ENCODE data around the gene ARHGAP27. TPM values are rescaled to one million over a fixed set of nuclear protein-coding genes. Genes with fewer than 3 reads are reported as not detected.

The ARHGAP27 gene
- total and polyA plus RNA-seq, 2 of the 13 experiments (the other 11 are each of a cell fraction or from before 2014, with no cell fraction given) = 15.5 to 18.9 TPM

GRCh38 chr17:45428050-45428617, 4.5 kb downstream of the ARHGAP27 start (continued):
- TF ChIP-seq HOMEZ (CRISPR knock-in tag; IDR thresholded peaks at IDR 0.05; ENCODE audit: low read depth) = no peak
- no peak for TF ChIP-seq BATF2 (CRISPR knock-in tag; IDR thresholded peaks at IDR 0.05)
- TF ChIP-seq ZBTB3 (CRISPR knock-in tag; IDR thresholded peaks at IDR 0.05; ENCODE audit: borderline replicate concordance, low read depth) = no peak
- TF ChIP-seq ZNF768 (CRISPR knock-in tag; IDR thresholded peaks at IDR 0.05) = peak; percentile 71
- no peak for TF ChIP-seq KAT2B (IDR thresholded peaks at IDR 0.05; ENCODE audit: borderline replicate concordance, low read depth, low read length)
- TF ChIP-seq KDM1A (CRISPR knock-in tag; IDR thresholded peaks at IDR 0.05) = no peak
- TF ChIP-seq MTERF4 (CRISPR knock-in tag; IDR thresholded peaks at IDR 0.05) = no peak
- TF ChIP-seq TFE3 (CRISPR knock-in tag; IDR thresholded peaks at IDR 0.05) = 0 out of 2 replicates have a peak, but pooled peaks have one; percentile 34
- no peak for TF ChIP-seq TBP (CRISPR knock-in tag; IDR thresholded peaks at IDR 0.05)
- no peak for TF ChIP-seq GLMP (CRISPR knock-in tag; IDR thresholded peaks at IDR 0.05; ENCODE audit: borderline replicate concordance)
- no peak for TF ChIP-seq ZNF362 (CRISPR knock-in tag; IDR thresholded peaks at IDR 0.05; ENCODE audit: borderline replicate concordance)
- no peak for TF ChIP-seq NFE2L1 (CRISPR knock-in tag; IDR thresholded peaks at IDR 0.05; ENCODE audit: borderline replicate concordance)
- TF ChIP-seq ZNF772 (CRISPR knock-in tag; IDR thresholded peaks at IDR 0.05) = peak; percentile 85
- TF ChIP-seq ELF4 (CRISPR knock-in tag; IDR thresholded peaks at IDR 0.05; ENCODE audit: borderline replicate concordance) = no peak
- no peak for TF ChIP-seq ISX (CRISPR knock-in tag; conservative IDR thresholded peaks at IDR 0.05)
- no peak for TF ChIP-seq DMTF1 (CRISPR knock-in tag; IDR thresholded peaks at IDR 0.05)
- 0 out of 2 replicates have a peak, but pooled peaks have one; percentile 37 for TF ChIP-seq KMT2B (CRISPR knock-in tag; IDR thresholded peaks at IDR 0.05)
- TF ChIP-seq SATB2 (CRISPR knock-in tag; IDR thresholded peaks at IDR 0.05) = no peak
- TF ChIP-seq ZNF749 (CRISPR knock-in tag; IDR thresholded peaks at IDR 0.05; ENCODE audit: borderline replicate concordance) = no peak
- TF ChIP-seq REXO4 (CRISPR knock-in tag; IDR thresholded peaks at IDR 0.05; ENCODE audit: borderline replicate concordance) = no peak

Data from HepG2 (cell line).